Stimulated activated naive B cell treated with anti-CD40 and anti-IgM and Interleukin-4, amounts not matched to agents 10 μg/mL and 1 μg/mL and 100 μg/mL, for 72 hours (primary cell): Measurements from ENCODE around the gene GRIA1.

Experiments used
- ATAC-seq, 2 donors: fragments of 150-1000 bp; cut with Tn5 transposase; replicated peaks; 2 replicates each; pipeline ENCODE4 v1.10.0; 2021; ENCODE audit warnings: moderate library complexity in 1 of 2
- DNase-seq: peaks from one replicate; pipeline ENCODE4 v3.0.0; 2021
- H3K27ac Mint-ChIP-seq: one replicate; pipeline ENCODE4 v1.8.0; 2022; ENCODE audit warnings: mild to moderate bottlenecking, mixed read lengths
- H3K27me3 Mint-ChIP-seq, 2 donors: one replicate each; pipeline ENCODE4 v1.8.0; 2022; ENCODE audit warnings: mixed read lengths in 2 of 2
- H3K36me3 Mint-ChIP-seq, 2 donors: one replicate each; pipeline ENCODE4 v1.8.0; 2022; ENCODE audit warnings: mixed read lengths in 2 of 2, mild to moderate bottlenecking in 1 of 2
- H3K4me1 Mint-ChIP-seq, 2 donors: one replicate each; pipeline ENCODE4 v1.8.0; 2022; ENCODE audit warnings: mixed read lengths in 2 of 2, mild to moderate bottlenecking in 1 of 2
- H3K4me3 Mint-ChIP-seq, 2 donors: one replicate each; pipeline ENCODE4 v1.8.0; 2022; ENCODE audit warnings: mild to moderate bottlenecking in 2 of 2, mixed read lengths in 2 of 2, moderate library complexity in 1 of 2
- H3K9me3 Mint-ChIP-seq, 2 donors: one replicate each; pipeline ENCODE4 v1.8.0; 2022; ENCODE audit warnings: mixed read lengths in 2 of 2, mild to moderate bottlenecking in 1 of 2

GRIA1 gene

DNA sequence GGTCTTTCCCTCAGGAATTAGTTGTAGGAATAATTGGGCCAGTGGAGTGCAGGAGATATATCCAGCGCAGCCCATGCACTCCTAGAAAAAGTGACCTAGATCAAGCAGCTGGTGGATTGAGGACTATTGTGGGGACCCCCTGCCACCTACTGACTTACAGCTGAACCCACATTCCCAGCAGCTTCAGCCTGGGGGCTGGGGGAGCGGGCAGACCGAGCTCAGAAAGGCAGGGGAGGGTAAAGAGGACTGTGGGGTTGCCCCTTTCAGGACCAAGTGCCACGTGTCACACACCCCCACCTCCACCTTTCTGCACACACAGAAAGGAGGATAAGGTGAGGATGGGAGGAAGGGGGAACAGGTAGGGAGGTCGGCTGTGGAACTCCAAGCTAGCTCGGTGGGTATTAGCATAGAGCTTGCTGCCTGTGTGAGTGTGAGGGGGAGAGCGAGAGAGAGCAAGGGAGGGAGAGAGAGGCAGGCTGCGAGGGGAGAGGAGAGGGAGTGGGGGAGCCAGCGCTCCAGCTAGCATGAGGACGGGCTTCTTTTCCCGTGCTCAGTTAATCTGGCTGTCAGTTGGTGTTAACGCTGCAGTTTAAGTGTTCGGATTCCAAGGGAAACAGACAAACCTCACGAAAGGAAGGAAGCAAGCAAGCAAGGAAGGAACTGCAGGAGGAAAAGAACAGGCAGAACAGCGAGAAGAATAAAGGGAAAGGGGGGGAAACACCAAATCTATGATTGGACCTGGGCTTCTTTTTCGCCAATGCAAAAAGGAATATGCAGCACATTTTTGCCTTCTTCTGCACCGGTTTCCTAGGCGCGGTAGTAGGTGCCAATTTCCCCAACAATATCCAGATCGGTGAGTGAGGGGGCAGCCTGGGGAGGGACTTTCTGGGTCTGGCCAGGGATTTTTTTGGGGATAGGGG, at the start of gene GRIA1:
Gene GRIA1, plus strand, starts transcription at position 553 of the 920 bp plus-strand sequence.
- Mint-ChIP-seq H3K36me3 (no peaks in the 10 kb centered on the region), H3K9me3 (no peaks in the 10 kb centered on the region), H3K4me3 (no peak within 1 kb of the TSS), H3K4me1 (no peaks in the 10 kb centered on the region), H3K27ac (no peak within 1 kb of the TSS), H3K27me3 (peaks cover 33 to 37% of the 10 kb centered on the region in 2 donors)
- ATAC-seq (no peak), DNase-seq (no peak)

DNA sequence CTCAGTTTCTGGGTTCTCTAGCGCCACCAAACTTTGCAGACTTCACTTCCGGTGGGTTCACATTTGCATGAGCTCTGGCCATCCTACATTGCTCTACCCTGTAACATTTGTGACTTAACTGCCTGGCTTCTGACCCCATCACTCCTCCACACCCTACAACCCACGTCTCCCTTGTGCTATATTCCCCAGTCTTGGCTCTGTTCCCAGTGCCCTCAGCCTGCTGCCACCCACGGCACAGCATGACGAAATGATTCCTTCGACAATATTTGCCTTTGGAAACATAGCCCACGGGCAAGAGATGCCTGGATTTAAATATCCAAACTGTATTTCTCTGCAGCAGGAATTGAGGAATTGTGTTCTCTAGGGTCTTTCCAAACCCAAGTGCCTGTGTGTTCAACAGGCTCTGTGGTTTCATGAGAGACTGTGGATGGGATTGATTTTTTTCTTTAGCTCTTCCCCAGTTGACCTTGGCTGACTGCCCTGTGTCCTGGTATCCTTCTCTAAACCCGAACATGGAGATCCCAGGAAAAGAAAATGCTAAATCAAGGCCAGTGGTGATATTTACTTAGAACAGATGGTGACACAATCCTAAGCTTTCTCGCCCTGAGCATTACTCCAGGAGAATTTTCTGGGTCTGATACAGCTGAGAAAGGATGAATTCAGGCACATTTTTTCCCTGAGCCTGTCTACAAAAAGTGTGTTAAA, 44.4 kb upstream of the GRIA1 start:
- no peaks in the 10 kb centered on the region for H3K4me1 Mint-ChIP-seq
- H3K9me3 Mint-ChIP-seq, result peaks cover 2 to 7% of the 10 kb centered on the region in 2 donors
- no peaks in the 10 kb centered on the region for H3K36me3 Mint-ChIP-seq
- DNase-seq (no peak), ATAC-seq (no peak)
- H3K27me3 Mint-ChIP-seq, result no peaks in the 10 kb centered on the region
- H3K4me3 Mint-ChIP-seq, result no peak overlapping the region
- no peak overlapping the region for H3K27ac Mint-ChIP-seq

DNA sequence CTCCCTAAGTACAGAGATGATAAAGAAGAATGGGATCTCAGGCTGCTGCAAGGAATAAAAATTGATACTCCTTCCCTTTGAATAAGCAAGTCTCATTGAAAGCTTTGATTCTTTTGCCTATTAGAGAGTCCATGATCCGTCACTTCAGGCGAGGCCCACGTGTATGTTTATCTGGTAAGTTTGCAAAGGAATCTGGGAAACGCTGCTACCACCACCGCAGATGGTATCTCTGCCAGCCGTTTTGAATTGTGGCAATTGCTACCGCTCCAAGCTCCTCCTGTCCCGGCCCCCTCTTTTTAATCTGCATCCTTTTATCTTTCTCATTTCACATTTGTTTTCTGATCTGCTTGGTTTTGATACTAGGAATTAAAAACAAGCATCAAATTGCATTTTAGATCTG, 42.9 kb upstream of the GRIA1 start:
- Mint-ChIP-seq H3K4me1 (no peaks in the 10 kb centered on the region), H3K36me3 (no peaks in the 10 kb centered on the region), H3K9me3 (peaks cover 2 to 7% of the 10 kb centered on the region in 2 donors), H3K27ac (no peak overlapping the region), H3K27me3 (no peaks in the 10 kb centered on the region), H3K4me3 (no peak overlapping the region)
- ATAC-seq, result no peak
- no peak for DNase-seq

DNA sequence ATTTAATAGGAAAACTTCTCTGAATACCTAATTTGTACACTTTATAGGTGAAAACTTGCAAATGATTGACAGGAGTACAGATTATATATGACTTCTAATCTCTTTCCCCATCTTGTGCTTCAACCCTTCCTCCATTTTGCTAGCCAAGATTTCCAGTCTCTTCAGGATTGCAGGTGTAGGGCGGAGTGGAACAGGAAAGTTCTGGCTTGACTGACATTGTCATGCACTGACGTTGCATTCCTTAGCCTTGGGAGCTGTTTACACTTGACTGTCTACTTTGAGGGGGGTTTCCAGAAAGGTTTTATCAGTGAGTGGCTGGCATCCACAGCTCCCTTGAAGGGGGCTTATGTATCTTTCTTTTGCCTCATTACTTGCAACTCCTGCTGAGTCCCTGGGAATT, 34.1 kb upstream of the GRIA1 start:
- Mint-ChIP-seq H3K4me3 (no peak overlapping the region), H3K4me1 (no peaks in the 10 kb centered on the region), H3K36me3 (no peaks in the 10 kb centered on the region), H3K27me3 (no peaks in the 10 kb centered on the region), H3K27ac (no peak overlapping the region), H3K9me3 (peaks cover 2 to 11% of the 10 kb centered on the region in 2 donors)
- DNase-seq (no peak), ATAC-seq (no peak)

DNA sequence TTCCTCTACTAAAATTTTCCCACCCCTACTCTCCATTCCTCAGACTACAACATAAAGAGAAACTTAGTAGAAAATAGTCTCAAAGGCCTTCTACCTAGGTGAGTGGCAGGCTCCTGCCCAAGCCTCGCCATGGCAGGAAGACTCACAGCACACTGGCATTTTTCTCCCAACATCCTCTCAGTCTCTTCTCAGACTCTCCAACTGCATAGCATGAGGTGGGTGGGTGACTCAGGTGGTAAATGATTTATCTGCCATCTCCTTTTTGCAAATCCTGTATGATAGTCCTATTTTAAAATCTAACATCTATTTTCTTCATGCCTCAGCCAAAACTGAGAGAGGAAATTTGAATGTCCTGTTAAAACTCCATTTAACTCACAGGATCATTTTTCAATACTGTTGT, 33.5 kb upstream of the GRIA1 start:
- Mint-ChIP-seq H3K4me3 (no peak overlapping the region), H3K27me3 (no peaks in the 10 kb centered on the region), H3K9me3 (peaks cover 2 to 11% of the 10 kb centered on the region in 2 donors), H3K36me3 (no peaks in the 10 kb centered on the region), H3K4me1 (no peaks in the 10 kb centered on the region), H3K27ac (no peak overlapping the region)
- no peak for ATAC-seq
- no peak for DNase-seq

DNA sequence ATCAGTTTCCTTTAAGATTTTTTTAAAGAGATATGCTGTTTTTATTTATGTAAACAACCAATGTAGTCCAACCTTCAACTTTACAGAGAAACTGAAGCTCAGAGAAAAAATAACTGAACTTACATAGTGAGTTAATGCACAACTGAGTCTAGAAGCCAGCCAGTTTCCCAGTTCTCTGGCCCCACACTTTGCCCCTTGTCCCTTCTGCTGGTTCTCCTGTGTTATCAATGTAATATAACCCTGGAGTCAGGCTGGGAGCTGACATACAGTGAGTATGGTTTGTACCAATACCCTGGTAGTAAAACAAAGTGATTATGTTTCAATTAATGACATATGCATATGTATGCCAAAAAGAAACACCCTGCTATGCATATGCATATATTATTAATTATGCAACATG, 32.2 kb upstream of the GRIA1 start:
- DNase-seq (no peak), ATAC-seq (no peak)
- Mint-ChIP-seq H3K27me3 (no peaks in the 10 kb centered on the region), H3K4me3 (no peak overlapping the region), H3K9me3 (peaks cover 5 to 11% of the 10 kb centered on the region in 2 donors), H3K27ac (no peak overlapping the region), H3K4me1 (no peaks in the 10 kb centered on the region), H3K36me3 (no peaks in the 10 kb centered on the region)

DNA sequence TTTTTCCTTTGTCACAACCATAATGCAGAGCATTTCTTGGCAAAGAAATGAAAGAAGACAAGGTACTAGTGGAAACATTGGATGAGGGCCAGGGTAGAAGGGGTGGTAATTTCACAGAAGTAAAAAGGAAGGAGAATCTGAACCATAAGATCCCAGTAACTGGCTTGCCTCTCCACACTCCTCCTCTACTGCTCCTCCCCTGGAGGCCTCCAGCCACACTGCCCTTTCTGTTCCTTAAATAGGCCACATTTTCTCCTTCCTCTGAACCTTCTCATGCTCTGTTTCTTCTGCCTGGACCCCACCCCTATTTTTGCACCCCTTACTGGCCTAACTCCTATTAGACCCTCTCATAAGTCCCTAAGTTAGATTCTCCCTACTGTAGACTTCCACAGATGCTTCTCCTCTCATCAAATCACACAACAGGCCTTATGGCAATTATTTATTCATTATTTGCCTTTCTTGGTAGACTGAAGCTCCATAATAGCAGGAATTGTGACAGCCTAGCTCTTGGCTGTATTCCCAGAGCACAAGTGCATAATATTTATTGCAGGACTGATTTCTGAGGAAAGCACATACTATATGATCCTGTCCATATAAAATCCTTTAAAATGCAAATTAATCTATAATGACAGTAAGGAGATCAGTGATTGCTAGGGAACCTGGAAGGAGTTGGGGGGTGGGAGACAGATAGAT, 31.3 kb upstream of the GRIA1 start:
- H3K36me3 Mint-ChIP-seq, result no peaks in the 10 kb centered on the region
- ATAC-seq (no peak), DNase-seq (no peak)
- H3K27ac Mint-ChIP-seq, result no peak overlapping the region
- no peak overlapping the region for H3K4me3 Mint-ChIP-seq
- no peaks in the 10 kb centered on the region for H3K27me3 Mint-ChIP-seq
- H3K9me3 Mint-ChIP-seq, result peaks cover 5 to 11% of the 10 kb centered on the region in 2 donors
- no peaks in the 10 kb centered on the region for H3K4me1 Mint-ChIP-seq

DNA sequence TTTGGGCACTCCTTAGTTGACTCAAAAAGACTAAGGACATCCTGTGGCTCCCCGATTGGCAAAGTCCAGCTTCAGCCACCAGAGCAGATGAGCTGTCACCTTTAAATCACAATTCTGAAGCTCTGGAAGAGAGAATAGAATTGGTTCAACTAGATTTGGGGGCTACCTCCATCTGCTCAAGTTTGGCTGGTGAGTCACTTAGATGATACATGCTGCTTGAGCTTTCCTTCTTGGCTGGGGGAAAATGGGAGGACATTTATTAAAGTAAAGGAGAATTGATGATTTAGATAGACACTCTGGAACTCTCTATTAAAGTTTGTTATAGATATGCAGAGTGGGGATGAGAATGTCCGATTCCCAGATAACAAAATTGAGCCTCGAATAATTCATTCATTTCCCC, 30.0 kb upstream of the GRIA1 start:
- H3K9me3 Mint-ChIP-seq, result peaks cover 3 to 6% of the 10 kb centered on the region in 2 donors
- H3K27ac Mint-ChIP-seq, result no peak overlapping the region
- no peak for ATAC-seq
- no peaks in the 10 kb centered on the region for H3K27me3 Mint-ChIP-seq
- DNase-seq, result no peak
- no peak overlapping the region for H3K4me3 Mint-ChIP-seq
- no peaks in the 10 kb centered on the region for H3K36me3 Mint-ChIP-seq
- no peaks in the 10 kb centered on the region for H3K4me1 Mint-ChIP-seq

DNA sequence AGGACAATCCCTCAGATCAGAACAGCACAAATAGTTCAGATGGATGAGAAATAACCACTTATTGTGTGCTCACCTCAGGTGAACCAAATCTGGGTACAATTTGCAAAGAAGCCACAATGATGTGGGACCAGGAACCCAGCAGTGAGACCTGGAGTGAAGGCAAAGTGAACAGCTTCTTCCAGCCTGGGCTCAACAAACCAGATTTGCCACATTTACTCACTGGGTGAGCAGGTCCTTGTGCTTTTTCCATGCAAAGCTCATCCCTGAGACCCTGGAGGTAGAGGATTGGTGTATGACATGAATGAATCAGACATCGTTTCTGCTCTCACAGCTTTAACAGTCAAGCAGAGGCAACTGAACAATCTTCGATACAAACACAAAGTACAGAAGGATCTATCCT, 29.1 kb upstream of the GRIA1 start:
- H3K9me3 Mint-ChIP-seq, result peaks cover 5 to 6% of the 10 kb centered on the region in 2 donors
- no peak overlapping the region for H3K27ac Mint-ChIP-seq
- H3K36me3 Mint-ChIP-seq, result no peaks in the 10 kb centered on the region
- no peak overlapping the region for H3K4me3 Mint-ChIP-seq
- H3K27me3 Mint-ChIP-seq, result no peaks in the 10 kb centered on the region
- no peaks in the 10 kb centered on the region for H3K4me1 Mint-ChIP-seq
- DNase-seq (no peak), ATAC-seq (no peak)

DNA sequence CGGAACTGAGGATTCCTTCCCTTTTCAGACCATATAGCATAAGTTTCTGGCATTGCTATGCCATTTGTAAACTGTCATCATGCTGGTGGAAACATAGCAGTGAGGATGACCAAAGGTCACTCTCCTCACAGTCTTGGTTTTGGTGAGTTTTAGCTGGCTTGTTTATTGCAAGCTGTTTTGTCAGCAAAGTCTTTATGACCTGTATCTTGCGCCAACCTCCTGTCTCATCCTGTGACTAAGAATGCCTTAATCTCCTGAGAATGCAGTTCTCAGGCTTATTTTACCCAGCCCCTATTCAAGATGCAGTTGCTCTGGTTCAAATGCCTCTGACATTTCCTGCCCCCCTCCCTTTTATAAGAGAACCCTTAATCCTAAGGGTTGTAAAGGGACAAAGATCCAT, 26.7 kb upstream of the GRIA1 start:
- no peak for ATAC-seq
- Mint-ChIP-seq H3K36me3 (no peaks in the 10 kb centered on the region), H3K4me3 (no peak overlapping the region), H3K4me1 (no peaks in the 10 kb centered on the region), H3K27ac (no peak overlapping the region), H3K9me3 (peaks cover 5 to 6% of the 10 kb centered on the region in 2 donors), H3K27me3 (no peaks in the 10 kb centered on the region)
- no peak for DNase-seq

DNA sequence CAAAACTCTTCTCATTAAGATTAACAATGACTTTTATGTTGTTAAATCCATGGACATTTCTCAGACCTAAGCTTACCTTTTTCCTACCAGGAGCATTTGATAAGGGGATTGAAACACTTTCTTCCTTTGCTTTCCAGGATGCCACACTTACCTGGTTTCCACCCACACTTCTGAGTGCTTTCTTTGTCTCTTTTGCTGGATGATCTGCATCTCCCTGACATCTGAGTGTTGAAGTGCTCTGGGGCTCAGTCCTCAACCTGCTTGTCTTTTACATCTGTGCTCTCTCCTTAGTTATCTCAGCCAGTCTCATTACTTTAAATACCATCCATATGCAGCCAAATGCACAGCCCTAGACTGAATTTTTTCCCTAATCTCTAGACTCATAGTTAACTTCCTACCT, 22.9 kb upstream of the GRIA1 start:
- H3K4me1 Mint-ChIP-seq, result no peaks in the 10 kb centered on the region

DNA sequence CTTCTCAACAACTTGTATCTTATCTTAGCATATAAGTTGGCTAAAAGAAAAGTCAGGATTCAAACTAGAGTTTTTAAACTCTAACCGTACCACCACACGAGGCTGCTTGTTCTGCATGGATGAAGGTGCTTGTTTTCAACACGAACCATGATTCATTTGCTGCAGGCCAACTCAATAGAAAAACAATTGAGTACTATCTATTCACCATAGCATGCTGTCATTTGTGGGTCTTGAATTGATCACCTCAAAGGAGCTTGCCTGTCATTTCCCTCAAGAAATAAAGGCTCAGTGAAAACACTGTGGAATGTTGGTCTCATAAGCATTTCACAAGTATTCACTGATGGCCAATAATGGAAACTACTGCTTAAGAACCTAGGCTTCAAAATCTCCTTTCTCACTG, 21.0 kb upstream of the GRIA1 start:
- no peaks in the 10 kb centered on the region for H3K27me3 Mint-ChIP-seq
- ATAC-seq (no peak), DNase-seq (no peak)
- no peak overlapping the region for H3K27ac Mint-ChIP-seq
- H3K4me3 Mint-ChIP-seq, result no peak overlapping the region
- H3K9me3 Mint-ChIP-seq, result peaks cover 4 to 8% of the 10 kb centered on the region in 2 donors
- H3K4me1 Mint-ChIP-seq, result no peaks in the 10 kb centered on the region
- H3K36me3 Mint-ChIP-seq, result no peaks in the 10 kb centered on the region

More for the DNA sequence above, 22.9 kb upstream of the GRIA1 start:
- peaks cover 4 to 8% of the 10 kb centered on the region in 2 donors for H3K9me3 Mint-ChIP-seq
- H3K27ac Mint-ChIP-seq, result no peak overlapping the region
- no peak overlapping the region for H3K4me3 Mint-ChIP-seq
- DNase-seq (no peak), ATAC-seq (no peak)
- H3K36me3 Mint-ChIP-seq, result no peaks in the 10 kb centered on the region
- no peaks in the 10 kb centered on the region for H3K27me3 Mint-ChIP-seq

DNA sequence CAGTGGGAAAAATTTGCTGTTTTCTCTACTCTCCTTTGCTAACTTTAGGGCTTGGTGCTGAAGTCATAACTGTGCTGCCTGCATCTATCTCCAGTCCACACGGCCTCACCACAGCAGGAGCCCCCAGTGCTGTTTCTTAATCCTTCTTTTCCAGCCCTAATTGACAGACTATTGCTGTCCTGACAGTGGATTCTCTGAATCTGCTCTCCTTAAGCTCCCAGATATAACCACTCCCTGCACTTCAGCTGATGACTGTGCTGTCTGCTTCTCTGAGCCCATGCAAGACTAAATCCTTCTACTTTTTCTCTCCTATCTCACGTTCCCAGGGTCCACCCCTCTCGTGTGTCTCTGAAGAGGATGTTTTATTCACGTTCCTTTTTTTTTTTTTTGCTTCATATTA, 19.7 kb upstream of the GRIA1 start:
- H3K27ac Mint-ChIP-seq, result no peak overlapping the region
- no peaks in the 10 kb centered on the region for H3K36me3 Mint-ChIP-seq
- no peaks in the 10 kb centered on the region for H3K27me3 Mint-ChIP-seq
- no peak overlapping the region for H3K4me3 Mint-ChIP-seq
- peaks cover 4 to 8% of the 10 kb centered on the region in 2 donors for H3K9me3 Mint-ChIP-seq
- H3K4me1 Mint-ChIP-seq, result no peaks in the 10 kb centered on the region
- ATAC-seq (no peak), DNase-seq (no peak)

DNA sequence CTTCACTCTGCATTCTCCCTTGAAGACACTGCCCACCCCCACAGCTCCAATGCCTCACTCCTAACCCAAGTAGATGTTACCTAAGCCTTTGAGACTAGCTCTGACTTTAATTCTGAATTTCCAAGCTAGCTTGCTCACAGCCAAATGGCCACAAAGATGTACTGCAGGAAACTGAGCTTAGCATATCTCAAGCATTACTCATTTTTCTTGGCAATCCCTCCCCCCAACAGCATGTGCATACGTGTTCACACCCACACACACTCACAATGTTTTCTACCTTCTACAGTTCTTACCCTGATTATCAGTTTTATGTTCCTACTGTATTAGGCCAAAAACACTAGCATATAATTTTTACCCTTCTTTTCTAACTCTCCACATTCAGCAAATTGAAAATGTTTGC, 13.7 kb upstream of the GRIA1 start:
- no peaks in the 10 kb centered on the region for H3K36me3 Mint-ChIP-seq
- peaks cover 0 to 3% of the 10 kb centered on the region in 2 donors for H3K4me1 Mint-ChIP-seq
- peaks cover 0 to 7% of the 10 kb centered on the region in 2 donors for H3K9me3 Mint-ChIP-seq
- peaks cover 0 to 4% of the 10 kb centered on the region in 2 donors for H3K27me3 Mint-ChIP-seq
- ATAC-seq (no peak), DNase-seq (no peak)
- no peak overlapping the region for H3K27ac Mint-ChIP-seq
- H3K4me3 Mint-ChIP-seq, result no peak overlapping the region
